HL-60 (cell line): ENCODE measurements around the gene PANK4.

Experiments
- DNase-seq, 2 experiments: peaks; one replicate each; pipeline ENCODE4 v3.0.0-alpha.2; 2010 to 2020; ENCODE audit warnings: low read depth in 1 of 2, low spot score in 1 of 2
- H3K27ac ChIP-seq: fragments of 250-450 bp; sonication (Bioruptor Pico); replicated peaks from 2 replicates; pipeline ENCODE4 v1.5.1; 2020; ENCODE audit warnings: mild to moderate bottlenecking, moderate library complexity
- H3K27me3 ChIP-seq: fragments of 250-450 bp; sonication (Bioruptor Pico); 2 replicates; pipeline ENCODE4 v1.5.1; 2021; ENCODE audit warnings: mild to moderate bottlenecking, moderate library complexity; ENCODE audit not compliant: insufficient read depth, poor library complexity, severe bottlenecking
- H3K4me3 ChIP-seq: replicated peaks from 2 replicates; pipeline ENCODE4 v1.5.1; 2011; ENCODE audit warnings: mild to moderate bottlenecking, control low read depth, low read length; ENCODE audit not compliant: insufficient read depth
- CTCF ChIP-seq: IDR thresholded peaks from one replicate; pipeline ENCODE4 v1.5.1; 2011; ENCODE audit warnings: low read length, control low read depth, inconsistent platforms; ENCODE audit not compliant: insufficient read depth
- GABPA ChIP-seq: IDR thresholded peaks from 2 replicates; pipeline ENCODE4 v1.6.1; 2012; ENCODE audit warnings: low read depth
- POLR2AphosphoS5 ChIP-seq: IDR thresholded peaks from 2 replicates; pipeline ENCODE4 v1.6.1; 2012; ENCODE audit warnings: low read depth
- REST ChIP-seq: IDR thresholded peaks from 2 replicates; pipeline ENCODE4 v1.6.1; 2012; ENCODE audit warnings: low read depth; ENCODE audit not compliant: insufficient replicate concordance
- SPI1 ChIP-seq: IDR thresholded peaks from 2 replicates; pipeline ENCODE4 v1.6.1; 2012; ENCODE audit warnings: low read depth, mild to moderate bottlenecking, borderline replicate concordance

The PANK4 gene

GRCh38 chr1:2476061-2476999, 50.1 kb downstream of the PANK4 start, which contains the start of gene PLCH2:
PLCH2 (plus strand) TSS chr1:2476289; CDS start chr1:2476589, 300 bp downstream.
- no peak for DNase-seq
- TF ChIP-seq REST (no peak), POLR2AphosphoS5 (no peak), CTCF (no peak), GABPA (no peak), SPI1 (no peak)
- no peak within 1 kb of the TSS for H3K4me3 ChIP-seq
- H3K27me3 ChIP-seq: peaks cover 8% of the 10 kb centered on the region
- no peak within 1 kb of the TSS for H3K27ac ChIP-seq

- Histone ChIP-seq H3K4me3 (no peak overlapping the region), H3K27ac (no peak overlapping the region), H3K27me3 (peaks cover 8% of the 10 kb centered on the region)
- DNase-seq: no peak
- no peak for TF ChIP-seq POLR2AphosphoS5
- no peak for TF ChIP-seq GABPA
- no peak for TF ChIP-seq CTCF
- TF ChIP-seq REST: no peak
- no peak for TF ChIP-seq SPI1
Measured at GRCh38 chr1:2475571-2475970, 50.8 kb downstream of the PANK4 start.

GRCh38 chr1:2474933-2475371, 51.4 kb downstream of the PANK4 start:
- no peak for DNase-seq
- no peak for TF ChIP-seq REST
- TF ChIP-seq GABPA: no peak
- TF ChIP-seq CTCF: no peak
- no peak for TF ChIP-seq POLR2AphosphoS5
- no peak for TF ChIP-seq SPI1
- Histone ChIP-seq H3K27ac (no peak overlapping the region), H3K27me3 (peaks cover 8% of the 10 kb centered on the region), H3K4me3 (no peak overlapping the region)
